ENCODE results near the gene CEP131. TPM values are rescaled to one million over a fixed set of nuclear protein-coding genes. Genes with fewer than 3 reads are reported as not detected.

CEP131 gene
- total and polyA plus RNA-seq, 2 of the 8 experiments (the other 6 are each of a cell fraction or from before 2014, with no cell fraction given) = 5.9 to 23.2 TPM

DNA sequence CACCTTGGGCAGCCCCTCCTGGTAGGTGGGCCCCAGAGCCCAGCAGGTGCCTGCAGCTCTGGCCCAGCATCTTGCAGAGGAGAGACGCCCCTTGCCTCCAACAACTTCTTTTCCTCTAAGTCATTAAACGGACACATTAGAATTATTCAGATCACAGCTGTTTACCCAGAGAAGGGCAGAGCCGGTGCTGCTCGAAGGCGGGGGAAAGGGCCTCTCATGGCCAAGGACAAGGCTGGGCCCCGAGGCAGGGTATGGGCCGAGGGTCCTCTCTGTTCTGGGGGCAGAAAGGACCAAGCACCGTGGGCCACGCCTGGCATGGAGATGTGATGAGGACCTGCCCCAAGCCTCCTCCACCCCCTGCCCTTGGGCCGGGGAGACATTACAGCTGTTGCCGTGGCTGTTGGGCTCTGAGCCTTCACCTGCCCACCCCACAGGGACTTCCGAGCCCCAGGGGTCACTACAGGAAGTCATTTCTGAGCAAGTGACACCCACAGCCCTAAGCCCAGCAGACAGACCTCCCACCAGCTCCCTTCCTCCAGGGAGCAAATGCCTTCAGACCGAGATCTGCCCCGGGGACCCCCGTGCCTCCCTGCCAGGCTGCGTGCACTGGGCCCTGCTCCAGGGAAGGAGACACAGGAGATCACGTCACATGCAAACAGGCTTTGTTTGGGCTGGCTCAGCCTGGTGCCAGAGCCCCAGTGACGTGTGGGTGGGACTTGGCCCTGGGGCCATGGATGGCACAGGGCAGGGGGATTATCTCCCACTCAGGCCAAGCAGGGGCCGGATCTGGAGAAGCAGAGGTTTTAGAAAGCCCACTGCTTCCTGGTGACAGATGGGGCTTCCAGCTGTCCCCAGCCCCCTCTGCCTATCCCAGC lies 58.2 kb downstream of the CEP131 start (continued):
- TF ChIP-seq, protein P1, sequence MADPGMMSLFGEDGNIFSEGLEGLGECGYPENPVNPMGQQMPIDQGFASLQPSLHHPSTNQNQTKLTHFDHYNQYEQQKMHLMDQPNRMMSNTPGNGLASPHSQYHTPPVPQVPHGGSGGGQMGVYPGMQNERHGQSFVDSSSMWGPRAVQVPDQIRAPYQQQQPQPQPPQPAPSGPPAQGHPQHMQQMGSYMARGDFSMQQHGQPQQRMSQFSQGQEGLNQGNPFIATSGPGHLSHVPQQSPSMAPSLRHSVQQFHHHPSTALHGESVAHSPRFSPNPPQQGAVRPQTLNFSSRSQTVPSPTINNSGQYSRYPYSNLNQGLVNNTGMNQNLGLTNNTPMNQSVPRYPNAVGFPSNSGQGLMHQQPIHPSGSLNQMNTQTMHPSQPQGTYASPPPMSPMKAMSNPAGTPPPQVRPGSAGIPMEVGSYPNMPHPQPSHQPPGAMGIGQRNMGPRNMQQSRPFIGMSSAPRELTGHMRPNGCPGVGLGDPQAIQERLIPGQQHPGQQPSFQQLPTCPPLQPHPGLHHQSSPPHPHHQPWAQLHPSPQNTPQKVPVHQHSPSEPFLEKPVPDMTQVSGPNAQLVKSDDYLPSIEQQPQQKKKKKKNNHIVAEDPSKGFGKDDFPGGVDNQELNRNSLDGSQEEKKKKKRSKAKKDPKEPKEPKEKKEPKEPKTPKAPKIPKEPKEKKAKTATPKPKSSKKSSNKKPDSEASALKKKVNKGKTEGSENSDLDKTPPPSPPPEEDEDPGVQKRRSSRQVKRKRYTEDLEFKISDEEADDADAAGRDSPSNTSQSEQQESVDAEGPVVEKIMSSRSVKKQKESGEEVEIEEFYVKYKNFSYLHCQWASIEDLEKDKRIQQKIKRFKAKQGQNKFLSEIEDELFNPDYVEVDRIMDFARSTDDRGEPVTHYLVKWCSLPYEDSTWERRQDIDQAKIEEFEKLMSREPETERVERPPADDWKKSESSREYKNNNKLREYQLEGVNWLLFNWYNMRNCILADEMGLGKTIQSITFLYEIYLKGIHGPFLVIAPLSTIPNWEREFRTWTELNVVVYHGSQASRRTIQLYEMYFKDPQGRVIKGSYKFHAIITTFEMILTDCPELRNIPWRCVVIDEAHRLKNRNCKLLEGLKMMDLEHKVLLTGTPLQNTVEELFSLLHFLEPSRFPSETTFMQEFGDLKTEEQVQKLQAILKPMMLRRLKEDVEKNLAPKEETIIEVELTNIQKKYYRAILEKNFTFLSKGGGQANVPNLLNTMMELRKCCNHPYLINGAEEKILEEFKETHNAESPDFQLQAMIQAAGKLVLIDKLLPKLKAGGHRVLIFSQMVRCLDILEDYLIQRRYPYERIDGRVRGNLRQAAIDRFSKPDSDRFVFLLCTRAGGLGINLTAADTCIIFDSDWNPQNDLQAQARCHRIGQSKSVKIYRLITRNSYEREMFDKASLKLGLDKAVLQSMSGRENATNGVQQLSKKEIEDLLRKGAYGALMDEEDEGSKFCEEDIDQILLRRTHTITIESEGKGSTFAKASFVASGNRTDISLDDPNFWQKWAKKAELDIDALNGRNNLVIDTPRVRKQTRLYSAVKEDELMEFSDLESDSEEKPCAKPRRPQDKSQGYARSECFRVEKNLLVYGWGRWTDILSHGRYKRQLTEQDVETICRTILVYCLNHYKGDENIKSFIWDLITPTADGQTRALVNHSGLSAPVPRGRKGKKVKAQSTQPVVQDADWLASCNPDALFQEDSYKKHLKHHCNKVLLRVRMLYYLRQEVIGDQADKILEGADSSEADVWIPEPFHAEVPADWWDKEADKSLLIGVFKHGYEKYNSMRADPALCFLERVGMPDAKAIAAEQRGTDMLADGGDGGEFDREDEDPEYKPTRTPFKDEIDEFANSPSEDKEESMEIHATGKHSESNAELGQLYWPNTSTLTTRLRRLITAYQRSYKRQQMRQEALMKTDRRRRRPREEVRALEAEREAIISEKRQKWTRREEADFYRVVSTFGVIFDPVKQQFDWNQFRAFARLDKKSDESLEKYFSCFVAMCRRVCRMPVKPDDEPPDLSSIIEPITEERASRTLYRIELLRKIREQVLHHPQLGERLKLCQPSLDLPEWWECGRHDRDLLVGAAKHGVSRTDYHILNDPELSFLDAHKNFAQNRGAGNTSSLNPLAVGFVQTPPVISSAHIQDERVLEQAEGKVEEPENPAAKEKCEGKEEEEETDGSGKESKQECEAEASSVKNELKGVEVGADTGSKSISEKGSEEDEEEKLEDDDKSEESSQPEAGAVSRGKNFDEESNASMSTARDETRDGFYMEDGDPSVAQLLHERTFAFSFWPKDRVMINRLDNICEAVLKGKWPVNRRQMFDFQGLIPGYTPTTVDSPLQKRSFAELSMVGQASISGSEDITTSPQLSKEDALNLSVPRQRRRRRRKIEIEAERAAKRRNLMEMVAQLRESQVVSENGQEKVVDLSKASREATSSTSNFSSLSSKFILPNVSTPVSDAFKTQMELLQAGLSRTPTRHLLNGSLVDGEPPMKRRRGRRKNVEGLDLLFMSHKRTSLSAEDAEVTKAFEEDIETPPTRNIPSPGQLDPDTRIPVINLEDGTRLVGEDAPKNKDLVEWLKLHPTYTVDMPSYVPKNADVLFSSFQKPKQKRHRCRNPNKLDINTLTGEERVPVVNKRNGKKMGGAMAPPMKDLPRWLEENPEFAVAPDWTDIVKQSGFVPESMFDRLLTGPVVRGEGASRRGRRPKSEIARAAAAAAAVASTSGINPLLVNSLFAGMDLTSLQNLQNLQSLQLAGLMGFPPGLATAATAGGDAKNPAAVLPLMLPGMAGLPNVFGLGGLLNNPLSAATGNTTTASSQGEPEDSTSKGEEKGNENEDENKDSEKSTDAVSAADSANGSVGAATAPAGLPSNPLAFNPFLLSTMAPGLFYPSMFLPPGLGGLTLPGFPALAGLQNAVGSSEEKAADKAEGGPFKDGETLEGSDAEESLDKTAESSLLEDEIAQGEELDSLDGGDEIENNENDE (IDR thresholded peaks at IDR 0.05; ENCODE audit: insufficient replicate concordance, low read length) = no peak
- no peak for TF ChIP-seq POLR2AphosphoS5 (IDR thresholded peaks at IDR 0.05; ENCODE audit: low read depth, low read length)

All from H1 (cell line).